SK-N-SH (cell line): Measurements from ENCODE around the gene NKAIN1. TPM values are rescaled to one million over a fixed set of nuclear protein-coding genes. Genes with fewer than 3 reads are reported as not detected.

Experiments used
- CTCF ChIA-PET: fragments of 300-600, 350-600 bp; formaldehyde crosslinking; extraction: SDS; loops from one replicate; lab custom pipeline; 2021; lab: Yijun Ruan, JAX
- POLR2A ChIA-PET: fragments of 350-600 bp; sonication (Branson Sonifier 250); formaldehyde crosslinking; extraction: SDS; loops from one replicate; lab custom pipeline; 2020; ENCODE audit warnings: antibody characterized with exemption, inconsistent platforms; lab: Yijun Ruan, JAX
- DNase-seq: peaks from one replicate; pipeline ENCODE4 v3.0.0; 2012
- H2AFZ ChIP-seq: fragments of 200-600 bp; sonication (generic); 2 replicates; pipeline ENCODE4 v1.8.1; 2016; ENCODE audit warnings: antibody characterized with exemption, mild to moderate bottlenecking, low read depth
- H3F3A ChIP-seq: fragments of 200-600 bp; sonication (generic); replicated peaks from 2 replicates; pipeline ENCODE3; 2016; ENCODE audit warnings: antibody characterized with exemption, mild to moderate bottlenecking; ENCODE audit not compliant: insufficient read depth
- H3K27ac ChIP-seq, 2 experiments: fragments of 200-500 bp in 1 of 2; fragments of 200-600 bp in 1 of 2; sonication (Bioruptor generic) in 1 of 2; sonication (generic), shearing (Covaris generic) in 1 of 2; 2 replicates each; pipeline versions ENCODE4 v1.5.1 to v1.6.1; 2014 to 2016; ENCODE audit warnings: low read depth in 2 of 2, inconsistent platforms in 1 of 2, low read length in 1 of 2, mild to moderate bottlenecking in 1 of 2, mixed read lengths in 1 of 2
- H3K27me3 ChIP-seq: fragments of 200-600 bp; sonication (generic), shearing (Covaris generic); 2 replicates; pipeline ENCODE4 v1.6.1; 2016; ENCODE audit warnings: mixed run types; ENCODE audit not compliant: insufficient read depth
- H3K36me3 ChIP-seq, 2 experiments: fragments of 200-500 bp in 1 of 2; fragments of 200-600 bp in 1 of 2; sonication (Bioruptor generic) in 1 of 2; sonication (generic) in 1 of 2; replicated peaks in 1 of 2; 2 replicates each; pipeline versions ENCODE3 to v1.5.1; 2014 to 2016; ENCODE audit warnings: low read length in 1 of 2, mild to moderate bottlenecking in 1 of 2; ENCODE audit not compliant: insufficient read depth in 2 of 2, control insufficient read depth in 1 of 2
- H3K4me1 ChIP-seq, 2 experiments: fragments of 200-500 bp in 1 of 2; fragments of 200-600 bp in 1 of 2; sonication (Bioruptor generic) in 1 of 2; sonication (generic), shearing (Covaris generic) in 1 of 2; 2 replicates each; pipeline versions ENCODE4 v1.5.1 to v1.6.1; 2014 to 2016; ENCODE audit warnings: low read depth in 1 of 2, low read length in 1 of 2, mixed run types in 1 of 2; ENCODE audit not compliant: insufficient read depth in 2 of 2, control insufficient read depth in 1 of 2
- H3K4me2 ChIP-seq: fragments of 200-600 bp; sonication (generic), shearing (Covaris generic); 2 replicates; pipeline ENCODE4 v1.6.1; 2017; ENCODE audit warnings: mixed run types
- H3K4me3 ChIP-seq, 2 experiments: fragments of 200-500 bp in 1 of 2; fragments of 200-600 bp in 1 of 2; sonication (Bioruptor generic) in 1 of 2; sonication (generic), shearing (Covaris generic) in 1 of 2; 2 replicates each; pipeline versions ENCODE4 v1.5.1 to v1.8.1; 2014 to 2016; ENCODE audit warnings: low read depth in 2 of 2, inconsistent platforms in 1 of 2, low read length in 1 of 2, mild to moderate bottlenecking in 1 of 2, mixed read lengths in 1 of 2, moderate library complexity in 1 of 2
- H3K79me2 ChIP-seq: fragments of 200-600 bp; sonication (generic); 2 replicates; pipeline ENCODE4 v1.8.1; 2017; ENCODE audit warnings: mild to moderate bottlenecking; ENCODE audit not compliant: insufficient read depth
- H3K9ac ChIP-seq: fragments of 200-600 bp; sonication (generic); 2 replicates; pipeline ENCODE4 v1.6.1; 2017; ENCODE audit warnings: mixed run types
- H3K9me2 ChIP-seq: fragments of 200-600 bp; sonication (generic); 2 replicates; pipeline ENCODE4 v1.6.1; 2017; ENCODE audit warnings: mixed run types
- H3K9me3 ChIP-seq: fragments of 200-600 bp; sonication (generic); 2 replicates; pipeline ENCODE4 v1.6.1; 2017; ENCODE audit warnings: mixed run types, mild to moderate bottlenecking, moderate library complexity
- H4K20me1 ChIP-seq: fragments of 200-600 bp; sonication (generic); 2 replicates; pipeline ENCODE4 v1.6.1; 2017; ENCODE audit warnings: mild to moderate bottlenecking, mixed run types; ENCODE audit not compliant: insufficient read depth
- ELF1 ChIP-seq: IDR thresholded peaks from 2 replicates; pipeline ENCODE4 v1.4.0; 2012
- EZH2phosphoT487 ChIP-seq: fragments of 200-600 bp; sonication (generic); IDR thresholded peaks from 2 replicates; pipeline ENCODE4 v1.6.1; 2017; ENCODE audit warnings: low read depth, mixed run types, mild to moderate bottlenecking, antibody characterized with exemption, moderate library complexity, borderline replicate concordance
- FOXM1 ChIP-seq: IDR thresholded peaks from 2 replicates; pipeline ENCODE4 v1.4.0; 2012; ENCODE audit warnings: low read depth, mild to moderate bottlenecking
- GABPA ChIP-seq: IDR thresholded peaks from 2 replicates; pipeline ENCODE4 v1.4.0; 2012; ENCODE audit warnings: low read depth, mild to moderate bottlenecking
- IRF3 ChIP-seq: fragments of 150-350 bp; IDR thresholded peaks from 2 replicates; pipeline ENCODE4 v1.6.1; 2016; ENCODE audit warnings: mild to moderate bottlenecking, low read depth, low read length
- MAX ChIP-seq: IDR thresholded peaks from 2 replicates; pipeline ENCODE4 v1.4.0; 2012; ENCODE audit warnings: low read depth
- NFIC ChIP-seq: IDR thresholded peaks from 2 replicates; pipeline ENCODE4 v1.4.0; 2012; ENCODE audit warnings: borderline replicate concordance
- NRF1 ChIP-seq: IDR thresholded peaks from 2 replicates; pipeline ENCODE4 v1.6.1; 2012; ENCODE audit warnings: low read depth, mild to moderate bottlenecking, low read length
- PBX3 ChIP-seq: IDR thresholded peaks from 2 replicates; pipeline ENCODE4; 2012
- POLR2AphosphoS5 ChIP-seq: IDR thresholded peaks from 2 replicates; pipeline ENCODE4 v1.6.1; 2012; ENCODE audit warnings: low read depth, low read length
- RAD21 ChIP-seq: IDR thresholded peaks from 2 replicates; pipeline ENCODE4 v1.6.1; 2012; ENCODE audit warnings: mild to moderate bottlenecking, low read length
- RFX5 ChIP-seq: IDR thresholded peaks from 2 replicates; pipeline ENCODE4 v1.6.1; 2012; ENCODE audit warnings: mild to moderate bottlenecking, improper control_type of control experiment, low read length
- RXRA ChIP-seq: IDR thresholded peaks from 2 replicates; pipeline ENCODE4 v1.4.0; 2012; ENCODE audit warnings: low read depth, mild to moderate bottlenecking, borderline replicate concordance
- TEAD4 ChIP-seq: IDR thresholded peaks from 2 replicates; pipeline ENCODE4 v1.4.0; 2012; ENCODE audit warnings: mild to moderate bottlenecking, borderline replicate concordance; ENCODE audit not compliant: insufficient read depth
- YY1 ChIP-seq: IDR thresholded peaks from 2 replicates; pipeline ENCODE4 v1.4.0; 2012; ENCODE audit warnings: low read depth, mild to moderate bottlenecking
- ZBTB33 ChIP-seq: IDR thresholded peaks from 2 replicates; pipeline ENCODE4 v1.4.0; 2012; ENCODE audit warnings: low read depth, borderline replicate concordance
- WGBS: methylation state at CpG from one replicate; pipeline ENCODE4 v1.1.6; 2017; ENCODE audit warnings: low lambda C conversion rate; 5-methylcytosine and 5-hydroxymethylcytosine counted together
- polyA plus RNA-seq, 3 experiments: library from polyadenylated mRNA; depleted of rRNA; stranded (reverse); fragments of >200 nt; gene quantifications; 2 replicates each; pipeline ENCODE4 v1.2.3, GENCODE V29; 2012

The NKAIN1 gene
- polyA plus RNA-seq, 1 of the 3 experiments (the other 2 are of a cell fraction): 0.54 TPM

GRCh38 chr1:31199236-31199790 is 40.4 kb downstream of the NKAIN1 start:
- DNase-seq: no peak
- no peaks in the 10 kb centered on the region for H3K27me3 ChIP-seq
- 87% methylated on average over 8 of the region's 8 CpGs for WGBS
- no peak overlapping the region for H3K9ac ChIP-seq
- ChIA-PET POLR2A (no interaction called here), CTCF (interaction anchor here (1.4 to 22.3 kb wide), 2 partner anchors 16 to 222 kb away, joined by 6 to 211 read pairs; no protein-coding TSS in a partner anchor)
- H3K4me2 ChIP-seq: no peak overlapping the region
- H3F3A ChIP-seq: no peaks in the 10 kb centered on the region
- TF ChIP-seq RAD21: no peak
- no peak for TF ChIP-seq POLR2AphosphoS5
- no peak for TF ChIP-seq EZH2phosphoT487
- no peak for TF ChIP-seq NRF1
- no peak for TF ChIP-seq MAX
- TF ChIP-seq RFX5: no peak
- no peak for TF ChIP-seq GABPA
- TF ChIP-seq TEAD4: no peak
- TF ChIP-seq NFIC: no peak
- no peaks in the 10 kb centered on the region for H4K20me1 ChIP-seq
- H2AFZ ChIP-seq: no peak overlapping the region
- no peaks in the 10 kb centered on the region for H3K9me3 ChIP-seq
- H3K79me2 ChIP-seq: no peaks in the 10 kb centered on the region
- no peaks in the 10 kb centered on the region for H3K9me2 ChIP-seq
- H3K4me1 ChIP-seq: peaks cover 0 to 3% of the 10 kb centered on the region in 2 experiments; a peak in 1 of 4 replicates
- H3K27ac ChIP-seq: no peak overlapping the region
- no peak overlapping the region for H3K4me3 ChIP-seq
- no peaks in the 10 kb centered on the region for H3K36me3 ChIP-seq

GRCh38 chr1:31198600-31198999 is 41.1 kb downstream of the NKAIN1 start:
- H3F3A ChIP-seq: no peaks in the 10 kb centered on the region
- H3K9ac ChIP-seq: no peak overlapping the region
- TF ChIP-seq PBX3 (no peak), IRF3 (no peak), ELF1 (no peak), RXRA (no peak), YY1 (no peak), ZBTB33 (no peak), FOXM1 (no peak), EZH2phosphoT487 (no peak), TEAD4 (no peak)
- H3K4me1 ChIP-seq: peaks cover 0 to 3% of the 10 kb centered on the region in 2 experiments; a peak in 1 of 4 replicates
- no peaks in the 10 kb centered on the region for H4K20me1 ChIP-seq
- no peaks in the 10 kb centered on the region for H3K36me3 ChIP-seq
- H2AFZ ChIP-seq: no peak overlapping the region
- POLR2A ChIA-PET: no interaction called here
- no peak overlapping the region for H3K4me2 ChIP-seq
- H3K9me2 ChIP-seq: no peaks in the 10 kb centered on the region
- no peaks in the 10 kb centered on the region for H3K27me3 ChIP-seq
- WGBS: 68% methylated on average over 3 of the region's 7 CpGs
- no peaks in the 10 kb centered on the region for H3K9me3 ChIP-seq
- DNase-seq: no peak
- H3K4me3 ChIP-seq: no peak overlapping the region
- no peak overlapping the region for H3K27ac ChIP-seq
- no peaks in the 10 kb centered on the region for H3K79me2 ChIP-seq
- CTCF ChIA-PET: interaction anchor here (0.5 to 22.3 kb wide), 4 partner anchors 9 to 223 kb away, joined by 3 to 211 read pairs (median 4); no protein-coding TSS in a partner anchor
